ENCODE results near the gene WWTR1. TPM values are rescaled to one million over a fixed set of nuclear protein-coding genes. Genes with fewer than 3 reads are reported as not detected.

The WWTR1 gene
- total RNA-seq, 1 donor from 2014 or later = 39.1 TPM

GRCh38 chr3:149541091-149541491 is 116.7 kb downstream of the WWTR1 start:
- TF ChIP-seq CTCF (IDR thresholded peaks at IDR 0.05; ENCODE audit: borderline replicate concordance) = no peak
- H3K4me1 ChIP-seq = peaks cover 56% of the 10 kb centered on the region
- H3K9me3 ChIP-seq (replicated peaks) = no peaks in the 10 kb centered on the region
- H3K4me3 ChIP-seq = no peak overlapping the region
- no peak for DNase-seq
- H3K27me3 ChIP-seq (ENCODE audit: low read depth) = no peaks in the 10 kb centered on the region
- peaks cover 14% of the 10 kb centered on the region for H3K36me3 ChIP-seq
- intact Hi-C loops (cut with micrococcal nuclease) = no loop called here
- no peak overlapping the region for H3K27ac ChIP-seq (replicated peaks)

GRCh38 chr3:149538371-149538770 is 119.5 kb downstream of the WWTR1 start:
- intact Hi-C loops (cut with micrococcal nuclease) = no loop called here
- TF ChIP-seq CTCF (IDR thresholded peaks at IDR 0.05; ENCODE audit: borderline replicate concordance) = no peak
- DNase-seq = no peak
- Histone ChIP-seq H3K4me1 (peaks cover 81% of the 10 kb centered on the region), H3K36me3 (peaks cover 14% of the 10 kb centered on the region), H3K27me3 (ENCODE audit: low read depth) (no peaks in the 10 kb centered on the region), H3K27ac (replicated peaks) (no peak overlapping the region), H3K9me3 (replicated peaks) (no peaks in the 10 kb centered on the region), H3K4me3 (no peak overlapping the region)

- H3K36me3 ChIP-seq = peaks cover 6% of the 10 kb centered on the region
- peak overlapping the region; percentile 18 for H3K4me3 ChIP-seq
- TF ChIP-seq CTCF (IDR thresholded peaks at IDR 0.05; ENCODE audit: borderline replicate concordance) = no peak
- DNase-seq = peak; percentile 73
- intact Hi-C loops (cut with micrococcal nuclease) = no loop called here
- no peaks in the 10 kb centered on the region for H3K27me3 ChIP-seq (ENCODE audit: low read depth)
- peak overlapping the region; percentile 41 for H3K27ac ChIP-seq (replicated peaks)
- H3K4me1 ChIP-seq = peaks cover 77% of the 10 kb centered on the region
- no peaks in the 10 kb centered on the region for H3K9me3 ChIP-seq (replicated peaks)
Observed at GRCh38 chr3:149536429-149536828, 121.4 kb downstream of the WWTR1 start.

DNA sequence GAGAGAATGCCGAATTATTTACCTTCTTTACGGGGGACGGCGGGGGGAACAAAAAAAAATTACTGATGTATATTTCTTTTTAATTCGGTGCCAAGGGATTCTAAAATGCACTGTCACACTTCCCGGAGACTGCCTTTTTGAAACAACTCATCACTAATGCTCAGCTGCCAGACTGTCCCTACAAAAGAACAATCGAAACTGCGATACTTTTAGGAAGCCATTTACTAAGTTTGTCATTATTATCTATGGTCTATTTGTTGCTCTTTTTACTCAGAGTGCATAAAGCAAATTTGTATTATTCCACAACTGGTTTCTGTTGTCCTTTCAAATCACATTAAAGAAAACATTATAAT is 122.5 kb downstream of the WWTR1 start:
- H3K4me3 ChIP-seq = no peak overlapping the region
- H3K9me3 ChIP-seq (replicated peaks) = no peaks in the 10 kb centered on the region
- DNase-seq = no peak
- TF ChIP-seq CTCF (IDR thresholded peaks at IDR 0.05; ENCODE audit: borderline replicate concordance) = no peak
- H3K27me3 ChIP-seq (ENCODE audit: low read depth) = no peaks in the 10 kb centered on the region
- intact Hi-C loops (cut with micrococcal nuclease) = no loop called here
- H3K27ac ChIP-seq (replicated peaks) = peak overlapping the region; percentile 41
- peaks cover 70% of the 10 kb centered on the region for H3K4me1 ChIP-seq
- H3K36me3 ChIP-seq = no peaks in the 10 kb centered on the region

DNA sequence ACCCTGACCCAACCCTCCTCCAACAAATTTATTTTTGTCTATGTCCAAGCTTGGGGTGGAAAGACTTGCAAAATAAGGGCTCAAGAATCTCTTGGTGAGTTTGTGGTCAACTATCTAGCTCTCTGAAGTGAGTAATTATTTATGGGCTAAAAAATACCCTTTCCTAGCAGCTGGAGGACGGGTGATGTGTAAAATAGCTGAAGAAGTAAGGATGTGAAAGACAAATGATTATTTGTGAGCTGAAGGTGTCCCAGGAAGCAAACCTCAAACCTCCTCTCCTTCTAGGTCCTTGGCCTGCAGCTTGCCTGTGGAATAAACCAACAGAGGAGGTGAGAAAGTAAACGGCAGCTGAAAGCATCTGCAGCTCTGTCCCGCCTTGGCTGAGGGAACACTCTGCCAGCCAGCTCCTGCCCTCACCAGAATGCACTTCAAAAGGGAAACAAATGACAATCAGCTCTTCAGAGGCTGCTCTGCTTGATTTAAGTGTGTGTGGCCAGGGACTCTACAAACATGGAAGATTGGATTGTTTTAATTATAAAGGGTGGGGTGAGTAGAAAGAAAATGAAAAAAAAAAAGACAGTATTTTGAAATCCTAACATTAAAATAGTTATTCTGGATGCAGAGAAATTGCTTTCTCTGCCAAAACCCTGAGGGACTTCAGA is 123.0 kb downstream of the WWTR1 start:
- Histone ChIP-seq H3K27me3 (ENCODE audit: low read depth) (no peaks in the 10 kb centered on the region), H3K4me3 (no peak overlapping the region), H3K9me3 (replicated peaks) (no peaks in the 10 kb centered on the region), H3K36me3 (no peaks in the 10 kb centered on the region), H3K4me1 (peaks cover 64% of the 10 kb centered on the region), H3K27ac (replicated peaks) (peak overlapping the region; percentile 41)
- no peak for DNase-seq
- intact Hi-C loops (cut with micrococcal nuclease) = no loop called here
- no peak for TF ChIP-seq CTCF (IDR thresholded peaks at IDR 0.05; ENCODE audit: borderline replicate concordance)
